ENCODE data around the gene SOS1.

DNA sequence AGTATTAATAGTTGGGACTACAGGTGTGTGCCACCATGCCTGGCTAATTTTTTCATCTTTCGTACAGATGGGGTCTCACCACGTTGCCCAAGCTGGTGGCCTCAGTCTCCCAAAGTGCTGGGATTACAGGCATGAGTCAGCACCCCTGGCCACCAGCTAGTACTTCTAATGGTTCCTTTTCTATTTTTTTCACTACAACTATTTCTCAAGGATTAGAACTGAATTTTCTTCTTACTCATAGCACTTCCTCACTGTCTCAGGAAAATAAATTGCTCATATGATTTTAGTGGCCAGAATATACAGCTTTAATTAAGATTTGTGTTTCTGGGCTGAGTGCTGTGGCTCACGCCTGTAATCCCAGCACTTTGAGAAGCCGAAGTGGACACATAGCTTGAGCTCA, 43.2 kb upstream of the SOS1 start:
- TF ChIP-seq POLR2A (IDR thresholded peaks at IDR 0.05; ENCODE audit: low read depth, low read length), result no peak
- no peak for TF ChIP-seq POLR2AphosphoS5 (IDR thresholded peaks at IDR 0.05; ENCODE audit: low read depth, low read length)
- no peak for TF ChIP-seq TAF1 (IDR thresholded peaks at IDR 0.05; ENCODE audit: low read depth, low read length)
- TF ChIP-seq SPI1 (IDR thresholded peaks at IDR 0.05; ENCODE audit: low read depth, low read length), result no peak
- TF ChIP-seq PAX5 (IDR thresholded peaks at IDR 0.05; ENCODE audit: insufficient read depth, low read length, severe bottlenecking), result no peak
